NCI-H2227 (cell line): Measurements from ENCODE around the gene PIM3.

Experiments
- DNase-seq: peaks from one replicate; lab custom pipeline; 2025; ENCODE audit not compliant: unreplicated experiment; lab: John Stamatoyannopoulos, UW

PIM3 gene

DNA sequence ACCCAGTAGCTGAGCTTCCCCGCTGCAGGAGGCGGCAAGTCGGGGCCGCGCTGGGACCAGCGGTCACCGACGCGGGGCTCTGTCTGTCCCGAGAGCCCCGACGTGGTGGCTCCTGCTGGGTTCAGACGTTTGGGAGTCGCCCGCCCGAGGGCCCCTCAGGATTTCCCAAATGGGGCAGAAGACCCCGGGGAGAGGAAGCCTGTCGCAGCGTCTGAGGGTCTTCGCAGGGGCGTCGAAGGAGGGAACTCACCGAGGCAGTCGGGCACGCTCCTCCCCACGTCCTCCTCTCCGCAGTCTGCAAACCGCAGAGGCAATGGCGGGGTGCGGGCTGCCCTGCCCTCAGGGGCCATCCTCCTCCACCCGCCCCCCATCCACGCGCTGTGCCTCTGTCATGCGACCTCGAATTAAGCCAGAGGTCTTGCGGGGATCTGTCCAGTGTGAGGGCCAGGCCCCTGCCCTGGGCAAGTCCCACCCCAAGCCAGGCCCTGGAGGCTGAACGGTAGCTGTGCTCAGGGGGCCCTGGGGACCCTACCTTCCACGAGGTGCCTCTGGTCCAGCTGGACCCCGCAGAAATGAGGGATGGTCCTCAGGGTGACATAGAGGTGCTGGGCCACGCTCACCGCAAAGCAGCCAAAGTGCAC is 39.5 kb downstream of the PIM3 start:
- no peak for DNase-seq

GRCh38 chr22:50000587-50001387 is 40.2 kb downstream of the PIM3 start:
- DNase-seq = no peak

- no peak for DNase-seq
Measured at GRCh38 chr22:50001388-50002231, 41.0 kb downstream of the PIM3 start.

DNA sequence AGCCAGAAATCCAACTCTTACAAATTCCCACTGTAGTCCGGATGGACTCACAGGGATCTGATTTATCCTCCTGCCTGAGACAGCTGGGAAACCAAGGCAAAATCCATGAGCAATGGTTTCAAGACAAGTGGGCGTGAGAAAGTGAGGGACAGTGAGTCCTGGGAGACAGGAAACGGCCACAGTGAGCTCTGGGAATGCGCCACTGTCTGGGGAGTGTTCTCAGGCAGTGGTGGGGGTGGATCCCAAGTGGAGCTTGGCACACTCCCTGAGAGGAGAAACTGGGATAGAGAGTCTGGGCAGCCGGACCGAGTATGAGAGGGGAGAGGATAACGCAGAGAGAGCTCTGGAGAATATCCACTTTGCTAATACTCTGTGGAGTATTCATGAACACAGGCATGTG is 42.2 kb downstream of the PIM3 start:
- no peak for DNase-seq

DNA sequence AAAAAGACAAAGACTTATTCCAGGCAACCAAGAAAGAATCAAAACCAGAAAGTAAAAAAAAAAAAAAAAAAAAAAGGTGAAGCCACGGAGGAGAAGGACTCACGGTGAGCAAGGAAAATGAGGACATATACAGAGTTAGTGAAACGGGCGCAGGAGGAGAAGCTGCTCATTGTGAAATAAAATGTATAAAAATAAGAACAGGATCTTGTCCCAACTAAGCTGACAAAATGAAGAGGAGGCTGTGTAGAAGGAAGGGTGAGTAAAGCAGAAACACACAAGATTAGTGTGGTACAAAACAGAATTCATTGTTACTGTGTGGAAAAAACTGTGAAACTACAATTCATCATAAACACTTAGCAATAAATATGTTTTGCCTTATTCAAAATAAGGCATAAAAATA is 44.3 kb downstream of the PIM3 start:
- DNase-seq = no peak

GRCh38 chr22:50007057-50007511 is 46.5 kb downstream of the PIM3 start:
- DNase-seq = no peak

- DNase-seq = peak; percentile 50
Measured at GRCh38 chr22:50008151-50009040, 47.8 kb downstream of the PIM3 start.

DNA sequence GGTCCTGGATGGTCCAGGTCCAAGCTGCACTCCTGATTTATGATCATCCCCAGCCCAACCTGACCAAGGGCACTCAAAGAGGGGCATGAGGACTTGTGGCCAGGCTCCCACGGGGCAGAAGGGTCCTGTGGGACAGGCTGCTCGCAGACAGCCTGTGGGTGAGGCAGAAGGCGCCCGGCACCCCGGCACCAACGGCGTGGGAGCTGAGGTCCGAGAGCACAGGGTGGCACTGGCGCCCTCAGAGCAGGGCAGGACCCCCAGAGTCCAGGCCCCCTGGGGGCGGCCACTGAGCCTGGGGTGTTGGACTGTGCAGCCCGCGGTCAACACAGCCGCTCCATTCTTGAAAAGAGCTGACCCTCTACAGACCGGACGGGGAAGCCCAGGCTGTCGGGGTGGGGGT is 48.7 kb downstream of the PIM3 start:
- DNase-seq = no peak

- DNase-seq = no peak
Measured at GRCh38 chr22:50009765-50010675, 49.4 kb downstream of the PIM3 start.

DNA sequence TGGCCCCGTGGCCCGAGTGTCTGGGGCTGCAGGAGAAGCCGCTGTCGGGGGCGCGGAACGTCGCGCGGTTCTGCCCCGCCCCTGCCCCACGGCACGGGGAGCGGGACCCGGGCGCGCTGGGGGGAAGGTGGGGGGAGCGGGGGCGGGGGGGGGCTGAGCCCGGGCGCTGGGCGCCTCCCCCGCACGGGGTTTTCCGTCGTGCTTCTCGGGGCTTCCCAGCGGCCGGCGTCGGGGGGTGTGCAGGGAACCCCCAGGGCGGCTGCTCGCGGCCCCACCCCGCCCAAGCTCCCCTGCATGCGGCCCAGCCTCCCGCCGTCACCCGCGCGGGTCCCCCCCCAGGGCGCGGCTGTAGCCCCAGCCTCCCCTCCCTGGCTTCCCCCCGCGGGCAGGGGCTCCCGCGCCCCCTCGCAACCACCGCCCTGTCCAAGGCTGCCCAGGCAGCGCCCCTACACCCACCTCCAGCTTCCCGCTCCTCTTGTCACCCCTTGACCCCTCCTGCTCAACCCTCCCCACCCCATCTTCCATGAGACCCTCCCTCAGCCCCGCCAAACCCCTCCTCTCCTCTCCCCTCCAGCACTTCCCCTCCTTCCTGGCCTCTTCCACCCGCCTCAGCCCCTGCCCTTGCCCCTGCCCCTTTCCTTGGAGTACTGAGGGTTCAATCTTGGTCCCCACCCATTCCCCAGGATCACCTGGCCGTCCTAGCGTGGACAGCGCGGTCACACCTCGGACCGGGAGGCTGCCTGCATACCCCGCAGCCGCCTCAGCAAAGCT is 50.3 kb downstream of the PIM3 start:
- no peak for DNase-seq

DNA sequence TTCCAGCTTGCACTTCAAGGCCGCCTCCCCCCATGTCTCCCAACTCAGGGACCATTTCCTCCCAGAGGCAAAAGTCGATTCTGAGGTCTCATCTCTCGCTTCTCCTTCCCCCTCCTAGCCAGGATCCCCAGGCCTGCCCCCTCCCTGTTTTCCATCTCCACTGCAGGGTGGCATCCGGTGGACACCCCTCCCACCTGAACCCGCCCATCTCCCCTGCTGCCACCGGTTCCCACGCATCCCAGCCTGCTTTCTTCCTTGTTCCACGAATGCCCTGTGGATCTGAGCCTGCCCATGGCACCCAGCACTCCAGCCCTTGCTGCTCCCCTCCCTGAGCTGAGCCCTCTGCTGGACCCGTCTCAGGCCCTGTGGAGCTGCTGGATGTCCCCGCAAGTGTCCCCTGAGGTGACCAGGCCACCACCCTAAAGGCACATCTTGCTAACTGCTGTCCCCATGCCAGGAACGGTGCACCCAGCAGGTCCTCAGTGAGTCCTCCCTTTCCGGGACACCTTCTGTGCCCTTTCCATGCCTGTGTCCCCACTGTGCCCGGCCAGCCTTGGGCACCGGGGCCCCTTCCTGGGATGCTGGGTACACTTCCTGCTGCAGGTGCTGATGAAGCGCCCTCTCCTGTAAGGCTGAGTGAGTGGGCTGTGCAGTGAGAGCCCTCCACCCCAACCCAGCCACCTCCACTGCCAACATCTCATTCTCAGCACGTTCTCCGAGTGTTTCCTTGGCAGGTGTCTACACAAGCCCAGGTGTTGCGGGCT is 51.1 kb downstream of the PIM3 start:
- DNase-seq = no peak

DNA sequence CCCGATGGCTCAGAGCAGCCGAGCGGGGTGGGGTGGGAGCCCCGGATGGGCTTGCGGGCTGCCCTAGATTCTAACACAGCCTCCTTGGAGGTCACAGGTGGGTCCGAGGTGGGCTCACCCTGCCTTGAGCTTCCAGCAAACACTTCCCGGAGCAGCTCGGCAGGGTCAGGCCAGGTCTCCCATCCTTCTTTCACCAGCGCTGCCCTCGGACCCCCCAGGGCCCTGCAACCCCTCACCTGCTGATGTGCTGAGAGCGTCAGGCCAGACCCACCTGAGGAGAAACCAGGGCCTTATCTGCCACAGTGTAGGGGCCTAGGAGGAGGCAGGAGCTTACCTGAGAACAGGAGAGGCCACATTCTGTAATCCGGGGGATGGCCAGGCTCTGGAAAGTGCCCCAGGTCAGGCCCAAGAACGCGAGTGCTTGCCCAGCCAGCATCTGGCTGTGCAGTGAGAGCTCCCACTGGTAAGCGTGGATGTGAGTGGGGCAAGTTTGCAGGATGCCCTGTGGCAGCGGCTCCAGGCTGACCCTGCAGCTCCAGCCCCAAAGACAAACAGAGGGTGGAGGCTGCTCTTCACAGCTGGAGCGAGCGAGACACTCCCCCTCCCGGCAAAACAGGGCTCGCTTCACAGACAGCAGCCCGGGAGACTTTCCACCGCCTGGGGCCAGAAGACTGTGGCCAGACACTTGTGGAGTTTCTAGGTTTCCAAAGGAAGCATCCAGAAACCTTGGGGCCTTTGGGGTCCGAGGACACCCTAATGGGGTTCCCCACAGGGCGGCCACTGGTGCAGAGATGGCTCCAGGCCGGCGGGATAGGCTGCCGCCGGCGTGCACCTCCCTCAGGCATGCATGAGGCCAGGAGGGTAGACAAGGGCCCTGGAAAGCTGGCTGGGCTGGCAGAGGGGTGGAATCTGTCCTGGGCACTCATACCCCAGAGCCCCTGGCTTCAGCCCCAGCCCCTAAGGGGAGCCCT is 51.9 kb downstream of the PIM3 start, which contains the start of gene IL17REL:
Gene IL17REL, minus strand, starts transcription at position 555 of the 971 bp plus-strand sequence. Its CDS starts 119 bp downstream, at position 436.
- DNase-seq = no peak
